CD4-positive, alpha-beta T cell (primary cell): ENCODE data around the gene CRNKL1. TPM values are rescaled to one million over a fixed set of nuclear protein-coding genes. Genes with fewer than 3 reads are reported as not detected.

Source experiments
- ATAC-seq: fragments of 200-7000 bp; cut with Tn5 transposase; one replicate; pipeline ENCODE4 v1.10.0; 2022; ENCODE audit warnings: mild to moderate bottlenecking; ENCODE audit not compliant: poor library complexity
- CTCF ChIA-PET: fragments of 350-600 bp; sonication (Branson Sonifier 250); formaldehyde crosslinking; loops from one replicate; lab custom pipeline; 2021; ENCODE audit warnings: antibody characterized with exemption, inconsistent platforms; lab: Charles Lee
- POLR2A ChIA-PET: fragments of 350-600 bp; sonication (Branson Sonifier 250); formaldehyde crosslinking; loops from one replicate; lab custom pipeline; 2021; ENCODE audit warnings: antibody characterized with exemption, inconsistent platforms; lab: Charles Lee
- DNase-seq, 14 experiments: peaks; one replicate each; pipeline ENCODE4 v3.0.0-alpha.2; 2013 to 2020; ENCODE audit warnings: mixed read lengths in 2 of 14
- H3K27ac ChIP-seq, 2 donors: one replicate each; pipeline versions ENCODE4 v1.5.1 to v1.7.0; 2013; ENCODE audit warnings: low read length in 2 of 2, low read depth in 1 of 2, mild to moderate bottlenecking in 1 of 2
- H3K27me3 ChIP-seq, 2 experiments: 1 replicate in 1 of 2; 2 replicates in 1 of 2; pipeline versions ENCODE4 v1.6.1 to v1.7.0; 2013; ENCODE audit warnings: low read length in 2 of 2, control low read depth in 1 of 2, mild to moderate bottlenecking in 1 of 2, moderate library complexity in 1 of 2; ENCODE audit not compliant: insufficient read depth in 2 of 2, control insufficient read depth in 1 of 2
- H3K36me3 ChIP-seq: one replicate; pipeline ENCODE4 v1.6.1; 2013; ENCODE audit warnings: low read length, control low read depth; ENCODE audit not compliant: insufficient read depth
- H3K4me1 ChIP-seq: one replicate; pipeline ENCODE4 v1.6.1; 2013; ENCODE audit warnings: low read length, control low read depth; ENCODE audit not compliant: insufficient read depth
- H3K4me3 ChIP-seq: one replicate; pipeline ENCODE4 v1.5.1; 2013; ENCODE audit warnings: mild to moderate bottlenecking, low read length, moderate library complexity
- H3K9me3 ChIP-seq, 2 experiments: 1 replicate in 1 of 2; 2 replicates in 1 of 2; pipeline versions ENCODE4 v1.6.1 to v1.7.0; 2013; ENCODE audit warnings: low read length in 2 of 2, mild to moderate bottlenecking in 2 of 2, control low read depth in 1 of 2, moderate library complexity in 1 of 2; ENCODE audit not compliant: control insufficient read depth in 1 of 2, insufficient read depth in 1 of 2
- H3K27ac Mint-ChIP-seq: one replicate; pipeline ENCODE4 v1.8.0; 2020; ENCODE audit warnings: mixed read lengths
- H3K27me3 Mint-ChIP-seq: one replicate; pipeline ENCODE4 v1.8.0; 2021; ENCODE audit warnings: mixed read lengths
- H3K36me3 Mint-ChIP-seq: one replicate; pipeline ENCODE4 v1.8.0; 2021; ENCODE audit warnings: low read depth, mixed read lengths
- H3K4me1 Mint-ChIP-seq: one replicate; pipeline ENCODE4 v1.8.0; 2021; ENCODE audit warnings: low read depth, mixed read lengths
- H3K4me3 Mint-ChIP-seq: one replicate; pipeline ENCODE4 v1.8.0; 2020; ENCODE audit warnings: mild to moderate bottlenecking, mixed read lengths
- H3K9me3 Mint-ChIP-seq: one replicate; pipeline ENCODE4 v1.8.0; 2020; ENCODE audit warnings: mixed read lengths
- CTCF ChIP-seq: fragments of 200-600 bp; IDR thresholded peaks from one replicate; pipeline ENCODE4 v1.8.0; 2022; ENCODE audit warnings: antibody characterized with exemption, mild to moderate bottlenecking
- intact Hi-C, 2 experiments: fragments of 100-400 bp; cut with DNase I in 1 of 2; cut with micrococcal nuclease in 1 of 2; formaldehyde crosslinking; loops; one replicate each; pipeline versions ENCODE4 v1.15.1 to v1.9.0; 2023 to 2025; cut with DNase I, micrococcal nuclease
- total RNA-seq, 174 experiments: library from RNA in 2 of 174; stranded (reverse) in 2 of 174; gene quantifications; one replicate each; pipeline ENCODE4 v1.2.3 and lab custom pipeline; 2021 to 2026

The CRNKL1 gene
- total RNA-seq, 2 experiments from 2014 or later: 24.3 to 26.1 TPM

GRCh38 chr20:20012541-20012940, 39.7 kb downstream of the CRNKL1 start:
- CTCF ChIA-PET: no interaction called here
- POLR2A ChIA-PET: no interaction called here
- ATAC-seq: no peak
- peaks cover 4 to 12% of the 10 kb centered on the region in 2 experiments for H3K27me3 ChIP-seq
- H3K36me3 ChIP-seq: no peaks in the 10 kb centered on the region
- intact Hi-C loops: loop anchor here in 1 of 2 experiments (10.0 kb wide), 4 partner anchors 702 to 1728 kb away; partner anchors contain the start of genes RALGAPA2, SMIM26, XRN2 and ZNF133
- peaks cover 7% of the 10 kb centered on the region for H3K4me1 ChIP-seq
- H3K4me3 Mint-ChIP-seq: no peak overlapping the region
- H3K27ac ChIP-seq: no peak overlapping the region
- H3K9me3 Mint-ChIP-seq: no peaks in the 10 kb centered on the region
- no peaks in the 10 kb centered on the region for H3K9me3 ChIP-seq
- no peak for DNase-seq
- H3K27ac Mint-ChIP-seq: no peak overlapping the region
- H3K27me3 Mint-ChIP-seq: peaks cover 25% of the 10 kb centered on the region
- H3K36me3 Mint-ChIP-seq: peaks cover 5% of the 10 kb centered on the region
- TF ChIP-seq CTCF: no peak
- H3K4me3 ChIP-seq: no peak overlapping the region
- peaks cover 12% of the 10 kb centered on the region for H3K4me1 Mint-ChIP-seq

- POLR2A ChIA-PET: no interaction called here
- ATAC-seq: no peak
Measured at GRCh38 chr20:20010639-20011500, 41.4 kb downstream of the CRNKL1 start.

GRCh38 chr20:20009784-20010253, 42.4 kb downstream of the CRNKL1 start:
- no peaks in the 10 kb centered on the region for H3K9me3 Mint-ChIP-seq
- intact Hi-C loops: loop anchor here in 1 of 2 experiments (10.0 kb wide), 4 partner anchors 705 to 1725 kb away; partner anchors contain the start of genes RALGAPA2, SMIM26, XRN2 and ZNF133
- ChIA-PET CTCF (no interaction called here), POLR2A (no interaction called here)
- ATAC-seq (no peak), DNase-seq (no peak)
- no peaks in the 10 kb centered on the region for H3K36me3 ChIP-seq
- no peak overlapping the region for H3K27ac Mint-ChIP-seq
- H3K9me3 ChIP-seq: no peaks in the 10 kb centered on the region
- H3K4me1 Mint-ChIP-seq: peaks cover 5% of the 10 kb centered on the region
- peaks cover 43% of the 10 kb centered on the region for H3K27me3 Mint-ChIP-seq
- H3K36me3 Mint-ChIP-seq: no peaks in the 10 kb centered on the region
- peaks cover 4 to 19% of the 10 kb centered on the region in 2 experiments for H3K27me3 ChIP-seq
- H3K4me1 ChIP-seq: no peaks in the 10 kb centered on the region
- H3K4me3 Mint-ChIP-seq: no peak overlapping the region
- no peak overlapping the region for H3K27ac ChIP-seq
- no peak overlapping the region for H3K4me3 ChIP-seq
- TF ChIP-seq CTCF: no peak

More at GRCh38 chr20:20010639-20011500, 41.4 kb downstream of the CRNKL1 start:
- no peaks in the 10 kb centered on the region for H3K4me1 ChIP-seq
- H3K4me3 ChIP-seq: no peak overlapping the region
- no peak overlapping the region for H3K27ac Mint-ChIP-seq
- no peaks in the 10 kb centered on the region for H3K9me3 ChIP-seq
- no peak overlapping the region for H3K27ac ChIP-seq
- H3K36me3 Mint-ChIP-seq: no peaks in the 10 kb centered on the region
- no peak for TF ChIP-seq CTCF
- peaks cover 7% of the 10 kb centered on the region for H3K4me1 Mint-ChIP-seq
- H3K27me3 ChIP-seq: peaks cover 4 to 12% of the 10 kb centered on the region in 2 experiments
- no peak overlapping the region for H3K4me3 Mint-ChIP-seq
- DNase-seq: no peak
- H3K36me3 ChIP-seq: no peaks in the 10 kb centered on the region
- intact Hi-C loops: loop anchor here in 1 of 2 experiments (10.0 kb wide), 4 partner anchors 704 to 1726 kb away; partner anchors contain the start of genes RALGAPA2, SMIM26, XRN2 and ZNF133
- no peaks in the 10 kb centered on the region for H3K9me3 Mint-ChIP-seq
- H3K27me3 Mint-ChIP-seq: peaks cover 35% of the 10 kb centered on the region
- CTCF ChIA-PET: no interaction called here
